Nephron (organoid): ENCODE measurements around the gene SLC8A1.

Experiments
- H3K27ac Mint-ChIP-seq, 3 experiments: 2 replicates each; pipeline ENCODE4 v1.8.0; 2020; ENCODE audit warnings: mixed read lengths in 3 of 3, mild to moderate bottlenecking in 2 of 3, moderate library complexity in 1 of 3
- H3K27me3 Mint-ChIP-seq: 2 replicates; pipeline ENCODE4 v1.8.0; 2021; ENCODE audit warnings: low read depth, mild to moderate bottlenecking, moderate library complexity, mixed read lengths
- H3K36me3 Mint-ChIP-seq: 2 replicates; pipeline ENCODE4 v1.8.0; 2020; ENCODE audit warnings: low read depth, mixed read lengths
- H3K4me1 Mint-ChIP-seq: 2 replicates; pipeline ENCODE4 v1.8.0; 2020; ENCODE audit warnings: mixed read lengths
- H3K4me3 Mint-ChIP-seq, 3 experiments: 2 replicates each; pipeline ENCODE4 v1.8.0; 2020; ENCODE audit warnings: mild to moderate bottlenecking in 3 of 3, mixed read lengths in 3 of 3, moderate library complexity in 2 of 3
- H3K9me3 Mint-ChIP-seq: 2 replicates; pipeline ENCODE4 v1.8.0; 2020; ENCODE audit warnings: mixed read lengths
- TF ChIP-seq, protein P1 (sequence below), 3 experiments: fragments of 200-600 bp; sonication (generic); IDR thresholded peaks; one replicate each; pipeline ENCODE4 v1.5.0; 2021; ENCODE audit warnings: antibody characterized with exemption in 3 of 3; ENCODE audit not compliant: unreplicated experiment in 3 of 3

Gene SLC8A1

DNA sequence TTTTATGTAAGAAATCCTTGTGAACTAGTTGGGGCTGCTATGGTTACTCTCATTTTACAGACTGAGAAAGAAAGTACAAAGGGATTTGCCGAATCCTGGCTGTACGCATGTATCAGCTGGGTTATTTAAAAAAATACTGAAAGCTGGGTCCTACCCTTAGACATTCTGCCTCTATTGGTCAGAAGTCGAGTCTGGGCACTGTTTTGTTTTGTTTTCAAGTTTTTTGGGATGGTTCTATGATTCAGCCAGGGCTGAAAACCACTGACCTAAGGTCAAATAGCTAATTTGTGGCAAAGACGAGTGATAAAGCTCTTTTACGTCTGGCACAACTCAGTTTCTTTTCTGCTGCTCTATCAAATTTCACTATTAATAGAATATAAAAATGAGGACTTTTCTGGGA is 5.9 kb upstream of the SLC8A1 start:
- Mint-ChIP-seq H3K27me3 (peaks cover 19% of the 10 kb centered on the region), H3K4me1 (no peaks in the 10 kb centered on the region), H3K9me3 (no peaks in the 10 kb centered on the region), H3K27ac (no peak overlapping the region), H3K4me3 (no peak overlapping the region), H3K36me3 (no peaks in the 10 kb centered on the region)
- TF ChIP-seq, protein P1, sequence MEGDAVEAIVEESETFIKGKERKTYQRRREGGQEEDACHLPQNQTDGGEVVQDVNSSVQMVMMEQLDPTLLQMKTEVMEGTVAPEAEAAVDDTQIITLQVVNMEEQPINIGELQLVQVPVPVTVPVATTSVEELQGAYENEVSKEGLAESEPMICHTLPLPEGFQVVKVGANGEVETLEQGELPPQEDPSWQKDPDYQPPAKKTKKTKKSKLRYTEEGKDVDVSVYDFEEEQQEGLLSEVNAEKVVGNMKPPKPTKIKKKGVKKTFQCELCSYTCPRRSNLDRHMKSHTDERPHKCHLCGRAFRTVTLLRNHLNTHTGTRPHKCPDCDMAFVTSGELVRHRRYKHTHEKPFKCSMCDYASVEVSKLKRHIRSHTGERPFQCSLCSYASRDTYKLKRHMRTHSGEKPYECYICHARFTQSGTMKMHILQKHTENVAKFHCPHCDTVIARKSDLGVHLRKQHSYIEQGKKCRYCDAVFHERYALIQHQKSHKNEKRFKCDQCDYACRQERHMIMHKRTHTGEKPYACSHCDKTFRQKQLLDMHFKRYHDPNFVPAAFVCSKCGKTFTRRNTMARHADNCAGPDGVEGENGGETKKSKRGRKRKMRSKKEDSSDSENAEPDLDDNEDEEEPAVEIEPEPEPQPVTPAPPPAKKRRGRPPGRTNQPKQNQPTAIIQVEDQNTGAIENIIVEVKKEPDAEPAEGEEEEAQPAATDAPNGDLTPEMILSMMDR (IDR thresholded peaks at IDR 0.05; ENCODE audit: unreplicated experiment in 3 of 3): no peak

DNA sequence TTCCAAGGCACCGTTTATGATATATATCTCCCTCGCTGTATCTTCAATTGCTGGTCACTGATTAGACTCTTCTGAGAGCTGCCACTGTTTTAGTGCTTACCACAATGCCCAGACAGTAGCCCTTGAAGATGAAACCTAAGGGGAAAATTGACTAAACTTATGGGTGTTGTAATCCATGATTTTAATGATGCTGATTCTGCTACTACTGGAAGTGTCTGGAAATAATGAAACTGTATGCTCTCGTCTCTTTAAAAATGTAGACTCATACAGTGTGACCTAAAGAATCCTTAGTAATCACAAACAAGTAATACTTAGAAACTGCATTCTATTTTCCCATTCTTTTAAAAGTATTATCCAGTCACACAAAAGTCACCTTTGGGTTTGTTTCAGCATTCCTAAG is 5.5 kb upstream of the SLC8A1 start:
- Mint-ChIP-seq H3K27me3 (peaks cover 23% of the 10 kb centered on the region), H3K4me3 (no peak overlapping the region), H3K9me3 (peaks cover 2% of the 10 kb centered on the region), H3K4me1 (peaks cover 3% of the 10 kb centered on the region), H3K36me3 (no peaks in the 10 kb centered on the region), H3K27ac (no peak overlapping the region)
- TF ChIP-seq, protein P1 (IDR thresholded peaks at IDR 0.05; ENCODE audit: unreplicated experiment in 3 of 3): no peak

DNA sequence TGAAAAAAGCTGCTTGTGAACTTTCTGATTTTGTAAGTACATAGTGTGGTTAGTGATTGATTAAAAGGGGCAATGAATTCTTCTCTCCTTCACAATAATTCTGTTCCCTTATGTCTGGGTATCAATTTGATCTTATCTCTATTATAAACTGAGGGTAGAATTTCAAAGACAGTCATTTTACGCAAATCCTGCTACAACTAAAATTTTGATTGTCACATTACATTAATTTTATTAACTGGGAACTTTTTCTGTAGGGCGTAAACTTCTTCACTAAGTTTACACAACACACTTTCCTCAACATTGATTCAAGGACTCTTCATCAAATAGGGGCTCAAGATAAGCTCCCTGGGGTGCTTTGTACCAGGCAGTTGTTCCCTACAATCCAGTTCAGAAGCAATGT is 5.0 kb upstream of the SLC8A1 start:
- Mint-ChIP-seq H3K36me3 (no peaks in the 10 kb centered on the region), H3K9me3 (peaks cover 3% of the 10 kb centered on the region), H3K4me3 (no peak overlapping the region), H3K27ac (no peak overlapping the region), H3K27me3 (peaks cover 25% of the 10 kb centered on the region), H3K4me1 (peaks cover 5% of the 10 kb centered on the region)
- TF ChIP-seq, protein P1 (IDR thresholded peaks at IDR 0.05; ENCODE audit: unreplicated experiment in 3 of 3): no peak

DNA sequence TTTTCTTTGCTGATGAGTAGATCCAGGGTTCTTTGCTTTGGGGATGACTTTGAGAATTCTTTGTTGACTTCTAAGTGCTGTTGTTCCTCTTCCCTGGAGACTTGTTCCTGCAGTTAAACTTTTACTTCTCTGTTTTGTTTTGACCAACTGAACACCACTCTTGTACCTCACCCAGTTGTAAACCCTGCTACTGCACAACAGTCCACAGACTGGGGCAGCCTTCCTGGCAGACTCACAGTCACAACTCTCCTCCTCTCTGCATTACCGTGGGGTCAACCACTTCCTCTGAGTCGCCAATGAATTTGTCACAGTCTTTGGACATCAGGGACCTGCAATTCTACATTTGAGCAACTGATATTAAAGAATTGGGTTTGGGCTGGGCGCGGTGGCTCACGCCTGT is 3.8 kb upstream of the SLC8A1 start:
- H3K27ac Mint-ChIP-seq: no peak overlapping the region
- TF ChIP-seq, protein P1 (IDR thresholded peaks at IDR 0.05; ENCODE audit: unreplicated experiment in 3 of 3): no peak
- H3K4me1 Mint-ChIP-seq: peaks cover 11% of the 10 kb centered on the region
- H3K9me3 Mint-ChIP-seq: peaks cover 5% of the 10 kb centered on the region
- H3K36me3 Mint-ChIP-seq: no peaks in the 10 kb centered on the region
- no peak overlapping the region for H3K4me3 Mint-ChIP-seq
- peaks cover 30% of the 10 kb centered on the region for H3K27me3 Mint-ChIP-seq

DNA sequence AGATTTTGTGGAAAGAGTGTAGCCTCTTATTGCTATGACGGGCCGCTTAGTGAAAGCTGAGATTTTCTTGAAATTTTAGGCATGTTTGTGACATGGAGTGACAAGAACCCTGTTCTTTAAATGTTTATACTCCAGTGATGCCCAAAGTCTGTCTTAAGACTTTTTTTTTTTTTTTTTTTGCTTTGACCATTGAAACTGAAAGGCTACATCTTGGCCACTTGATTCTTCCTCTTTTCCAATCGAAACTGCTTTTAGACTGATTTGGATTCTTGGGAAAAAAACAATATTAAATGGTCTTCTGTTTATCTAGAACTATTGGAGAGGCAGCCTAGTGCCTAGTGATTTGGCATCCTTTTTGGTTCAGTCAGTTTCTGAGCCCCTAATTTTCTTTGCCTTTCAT is 2.4 kb upstream of the SLC8A1 start:
- Mint-ChIP-seq H3K27me3 (peaks cover 30% of the 10 kb centered on the region), H3K4me3 (peak overlapping the region in 1 of 3 experiments; percentile 92), H3K36me3 (no peaks in the 10 kb centered on the region), H3K9me3 (peaks cover 5% of the 10 kb centered on the region), H3K27ac (no peak overlapping the region), H3K4me1 (peaks cover 24% of the 10 kb centered on the region)
- TF ChIP-seq, protein P1 (IDR thresholded peaks at IDR 0.05; ENCODE audit: unreplicated experiment in 3 of 3): no peak

DNA sequence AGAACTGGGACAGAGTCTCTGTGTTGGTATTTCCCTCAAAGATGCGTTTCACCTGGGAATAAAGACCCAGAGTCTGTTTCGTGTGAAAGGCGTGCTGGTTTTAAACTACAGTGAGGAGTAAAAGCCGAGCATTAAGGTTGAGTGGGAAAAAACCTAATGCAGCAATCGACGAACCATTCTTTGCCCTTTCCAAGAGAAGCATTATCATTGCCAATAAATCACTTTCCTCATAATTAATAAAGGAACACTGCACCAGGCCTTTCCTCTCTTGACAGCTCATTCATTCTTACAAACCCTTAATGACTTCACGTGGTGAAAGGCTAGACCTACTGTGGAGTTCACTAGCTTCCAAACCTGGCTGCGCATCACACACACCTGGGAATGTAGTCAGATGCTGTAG is 896 bp upstream of the SLC8A1 start:
- Mint-ChIP-seq H3K4me1 (peaks cover 30% of the 10 kb centered on the region), H3K27me3 (peaks cover 30% of the 10 kb centered on the region), H3K36me3 (peaks cover 3% of the 10 kb centered on the region), H3K9me3 (peaks cover 5% of the 10 kb centered on the region), H3K27ac (peak overlapping the region; percentile 82 to 92 (median 89)), H3K4me3 (peak overlapping the region; percentile 85 to 92 (median 92))
- TF ChIP-seq, protein P1 (IDR thresholded peaks at IDR 0.05; ENCODE audit: unreplicated experiment in 3 of 3): no peak
